GM21576 (cell line): ENCODE data around the gene CLDN9.
"Not testable (repeated sequence)": the region's sequence is repeated elsewhere in the genome, so short reads cannot be mapped to it uniquely, and the experiment has no call there.

Source experiments
- ATAC-seq: cut with Tn5 transposase; IDR thresholded peaks from one replicate; pipeline ENCODE4 v1.9.1; 2021; ENCODE audit warnings: mild to moderate bottlenecking, moderate library complexity; ENCODE audit not compliant: unreplicated experiment

CLDN9 gene

DNA sequence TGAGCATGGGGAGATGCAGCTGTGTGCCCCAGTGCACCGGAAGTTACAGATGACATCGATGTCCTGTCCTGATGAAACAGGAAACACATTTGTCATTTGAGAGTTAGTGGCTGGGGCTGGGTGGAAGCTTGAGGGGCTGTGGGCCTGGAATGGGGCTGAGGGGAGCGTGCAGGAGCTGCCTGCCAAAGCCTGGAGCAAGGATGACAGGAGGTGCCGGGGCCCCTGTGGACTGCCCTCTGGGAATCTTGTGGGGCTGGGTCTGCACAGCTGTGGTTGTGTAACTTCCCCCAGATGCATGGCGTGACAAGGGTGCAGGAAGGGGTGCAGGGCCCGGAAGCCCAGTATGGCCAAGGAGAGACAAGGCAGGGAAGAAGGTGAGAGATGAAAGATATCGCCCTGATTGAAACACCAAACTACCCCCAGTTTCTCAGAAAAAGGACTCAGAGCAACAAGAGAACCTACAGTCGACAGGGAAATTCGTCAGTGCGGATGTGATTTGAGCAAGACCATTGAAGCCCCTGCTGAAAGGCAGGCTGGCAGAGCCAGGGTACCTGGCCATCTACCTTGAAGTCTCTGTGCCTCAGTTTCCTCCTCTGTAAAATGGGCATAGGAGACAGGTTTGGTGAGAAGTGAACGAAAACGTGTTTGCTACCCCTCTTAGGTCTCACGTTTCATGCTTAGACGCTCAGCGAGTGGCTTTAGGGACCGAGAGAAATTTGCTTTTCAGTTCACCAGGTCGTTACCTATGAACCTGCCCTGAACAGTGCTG, 42.4 kb downstream of the CLDN9 start:
- no peak for ATAC-seq

DNA sequence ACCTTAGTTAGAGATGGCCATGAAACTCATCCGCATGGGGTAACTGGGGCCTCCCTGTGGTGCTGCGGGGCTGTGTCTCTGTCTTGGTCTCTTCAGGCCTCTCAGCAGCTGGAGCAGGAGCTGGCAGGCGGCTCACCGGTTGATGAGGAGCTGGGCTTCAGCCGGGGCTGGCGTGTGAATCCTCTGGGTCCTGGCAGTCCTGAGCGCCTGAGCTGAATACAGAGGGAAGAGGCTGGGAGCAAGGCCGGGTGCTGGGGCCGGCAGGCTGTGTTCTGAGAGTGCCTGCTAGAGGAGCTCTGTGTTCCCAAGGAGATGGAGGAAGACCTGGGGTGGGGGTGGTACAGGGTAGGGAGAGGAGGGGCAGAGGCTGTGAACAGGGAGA, 43.0 kb downstream of the CLDN9 start:
- not testable (repeated sequence) for ATAC-seq

DNA sequence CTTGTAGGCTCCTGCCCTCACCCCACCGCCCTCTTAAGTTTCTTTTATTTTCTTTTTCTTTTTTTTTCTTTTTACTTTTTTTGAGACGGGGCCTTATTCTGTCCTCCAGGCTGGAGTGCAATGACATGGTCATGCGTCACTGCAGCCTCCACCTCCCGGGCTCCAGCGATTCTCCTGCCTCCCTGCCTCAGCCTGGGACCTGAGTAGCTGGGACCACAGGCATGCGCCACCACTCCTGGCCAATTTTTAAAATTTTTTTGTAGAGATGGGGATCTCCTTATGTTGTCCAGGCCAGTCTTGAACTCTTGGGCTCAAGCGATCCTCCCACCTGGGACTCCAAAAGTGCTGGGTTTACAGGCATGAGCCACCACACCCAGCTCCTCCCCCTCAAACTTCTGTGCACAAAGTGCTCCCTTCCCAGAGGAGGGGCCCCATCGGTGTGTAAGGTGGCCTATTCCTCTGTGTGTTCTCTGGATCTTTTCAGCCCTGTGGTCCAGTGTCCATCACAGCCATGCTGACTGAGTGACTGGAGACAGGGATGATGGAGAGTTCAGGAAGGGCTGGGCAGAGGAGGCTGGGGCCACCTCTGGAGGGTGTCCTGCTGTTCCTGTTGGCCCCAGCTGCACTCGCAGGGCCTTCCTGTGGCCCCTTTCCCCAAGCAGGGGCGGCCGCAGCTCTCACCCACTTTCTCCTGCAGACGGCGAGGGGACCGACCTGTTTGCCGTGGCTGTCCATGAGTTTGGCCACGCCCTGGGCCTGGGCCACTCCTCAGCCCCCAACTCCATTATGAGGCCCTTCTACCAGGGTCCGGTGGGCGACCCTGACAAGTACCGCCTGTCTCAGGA, 43.8 kb downstream of the CLDN9 start:
- no peak for ATAC-seq

DNA sequence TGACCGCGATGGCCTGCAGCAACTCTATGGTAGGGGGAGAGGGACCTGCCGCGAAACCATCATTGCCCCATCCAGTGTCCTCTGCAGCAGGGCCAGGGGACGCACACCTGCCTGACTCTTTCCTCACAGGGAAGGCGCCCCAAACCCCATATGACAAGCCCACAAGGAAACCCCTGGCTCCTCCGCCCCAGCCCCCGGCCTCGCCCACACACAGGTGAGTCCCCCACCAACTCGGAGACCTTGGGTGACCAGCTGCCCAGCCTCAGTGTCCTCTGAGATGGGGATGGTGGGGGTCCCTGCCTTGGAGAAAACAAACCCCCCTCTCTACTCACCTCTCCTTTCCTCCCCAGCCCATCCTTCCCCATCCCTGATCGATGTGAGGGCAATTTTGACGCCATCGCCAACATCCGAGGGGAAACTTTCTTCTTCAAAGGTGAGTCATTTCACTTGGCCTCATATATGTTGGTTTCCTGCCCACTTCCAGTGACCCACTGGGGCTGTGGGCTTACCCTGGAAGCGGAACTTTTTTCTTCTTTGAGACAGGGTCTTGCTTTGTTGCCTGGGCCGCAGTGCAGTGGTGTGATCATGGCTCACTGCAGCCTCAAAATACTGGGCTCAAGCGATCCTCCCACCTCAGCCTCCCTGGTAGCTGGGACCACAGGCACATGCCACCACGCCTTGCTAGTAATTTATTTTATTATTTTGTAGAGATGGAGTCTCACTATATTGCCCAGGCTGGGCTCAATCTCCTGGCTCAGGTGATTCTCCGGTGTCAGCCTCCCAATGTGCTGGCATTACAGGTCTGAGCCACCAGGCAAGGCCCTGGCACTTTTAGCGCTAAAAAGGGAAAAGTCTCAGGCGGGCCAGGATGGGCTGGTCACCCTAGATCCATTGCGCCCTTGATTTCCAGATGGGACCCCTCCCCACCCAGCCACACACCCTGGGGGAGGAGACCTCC, 44.7 kb downstream of the CLDN9 start:
- ATAC-seq, result no peak

DNA sequence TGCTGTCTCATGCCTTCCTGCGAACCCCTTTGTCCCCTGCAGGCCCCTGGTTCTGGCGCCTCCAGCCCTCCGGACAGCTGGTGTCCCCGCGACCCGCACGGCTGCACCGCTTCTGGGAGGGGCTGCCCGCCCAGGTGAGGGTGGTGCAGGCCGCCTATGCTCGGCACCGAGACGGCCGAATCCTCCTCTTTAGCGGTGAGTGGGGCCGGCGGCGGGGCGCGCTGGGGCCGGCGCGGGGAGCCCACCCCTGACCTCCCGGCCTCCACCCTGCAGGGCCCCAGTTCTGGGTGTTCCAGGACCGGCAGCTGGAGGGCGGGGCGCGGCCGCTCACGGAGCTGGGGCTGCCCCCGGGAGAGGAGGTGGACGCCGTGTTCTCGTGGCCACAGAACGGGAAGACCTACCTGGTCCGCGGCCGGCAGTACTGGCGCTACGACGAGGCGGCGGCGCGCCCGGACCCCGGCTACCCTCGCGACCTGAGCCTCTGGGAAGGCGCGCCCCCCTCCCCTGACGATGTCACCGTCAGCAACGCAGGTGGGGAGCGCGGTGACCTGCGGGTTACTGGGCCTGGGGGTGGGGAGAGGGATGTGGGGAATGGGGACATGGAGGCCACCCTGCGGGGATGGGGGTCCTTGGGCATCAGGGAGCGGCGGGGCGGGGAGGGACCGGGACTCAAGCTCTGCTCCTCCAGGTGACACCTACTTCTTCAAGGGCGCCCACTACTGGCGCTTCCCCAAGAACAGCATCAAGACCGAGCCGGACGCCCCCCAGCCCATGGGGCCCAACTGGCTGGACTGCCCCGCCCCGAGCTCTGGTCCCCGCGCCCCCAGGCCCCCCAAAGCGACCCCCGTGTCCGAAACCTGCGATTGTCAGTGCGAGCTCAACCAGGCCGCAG, 45.7 kb downstream of the CLDN9 start:
- peak; percentile 35 for ATAC-seq

DNA sequence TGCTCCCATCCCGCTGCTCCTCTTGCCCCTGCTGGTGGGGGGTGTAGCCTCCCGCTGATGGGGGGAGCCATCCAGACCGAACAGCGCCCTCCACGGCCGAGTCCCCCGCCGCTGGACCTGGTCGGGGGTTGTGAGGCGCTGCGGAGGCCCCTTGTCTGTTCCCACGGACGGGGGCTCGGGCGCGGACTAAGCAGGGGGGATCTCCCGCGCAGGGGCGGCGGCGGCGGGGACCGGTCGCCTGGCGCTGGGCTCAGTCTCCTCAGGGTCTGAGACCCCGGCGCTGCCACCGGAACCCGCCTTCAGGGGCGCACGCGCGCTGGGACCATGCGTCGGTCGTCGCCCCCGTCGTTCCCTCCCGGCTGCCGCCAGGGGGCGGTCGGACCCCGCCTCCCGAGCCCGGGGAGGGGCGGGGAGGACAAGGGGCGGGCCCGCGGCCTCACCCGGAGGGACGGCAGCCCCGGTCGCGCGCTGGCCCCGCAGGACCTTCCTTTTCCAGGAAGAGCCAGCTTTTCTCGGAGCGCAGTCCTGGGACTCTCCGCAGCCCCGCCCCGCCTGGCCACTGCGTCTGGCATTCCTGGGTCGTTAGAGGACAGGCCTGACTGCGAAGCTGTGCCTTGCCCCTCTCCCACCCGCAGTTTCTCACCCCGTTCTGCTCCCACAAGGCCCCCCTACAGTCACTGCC, 46.5 kb downstream of the CLDN9 start:
- ATAC-seq, result peak; percentile 73

DNA sequence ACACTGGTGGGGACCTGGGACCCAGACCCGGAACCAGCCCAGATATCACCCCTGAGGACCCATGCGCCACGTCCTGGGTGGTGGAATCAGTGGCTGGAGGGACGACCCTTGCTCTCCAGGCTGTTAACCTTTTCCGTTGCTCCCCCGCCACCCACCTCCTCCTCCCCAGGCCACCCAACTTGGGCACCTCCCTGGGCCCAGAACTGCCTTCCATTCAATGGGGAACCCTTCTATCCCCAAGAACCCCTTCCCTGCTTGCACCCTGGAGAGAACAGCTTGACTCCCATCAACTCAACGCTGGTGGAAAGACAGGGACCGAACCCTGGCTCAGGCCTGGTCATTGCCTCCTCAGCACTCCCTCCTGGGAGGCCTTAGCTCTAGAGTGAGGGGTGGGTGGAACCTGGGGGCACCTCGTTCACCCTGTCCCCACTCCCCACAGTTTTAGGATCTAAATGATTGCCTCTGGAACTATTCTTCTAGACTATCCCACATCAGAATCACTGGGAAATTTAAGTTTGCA, 47.1 kb downstream of the CLDN9 start:
- ATAC-seq, result no peak

DNA sequence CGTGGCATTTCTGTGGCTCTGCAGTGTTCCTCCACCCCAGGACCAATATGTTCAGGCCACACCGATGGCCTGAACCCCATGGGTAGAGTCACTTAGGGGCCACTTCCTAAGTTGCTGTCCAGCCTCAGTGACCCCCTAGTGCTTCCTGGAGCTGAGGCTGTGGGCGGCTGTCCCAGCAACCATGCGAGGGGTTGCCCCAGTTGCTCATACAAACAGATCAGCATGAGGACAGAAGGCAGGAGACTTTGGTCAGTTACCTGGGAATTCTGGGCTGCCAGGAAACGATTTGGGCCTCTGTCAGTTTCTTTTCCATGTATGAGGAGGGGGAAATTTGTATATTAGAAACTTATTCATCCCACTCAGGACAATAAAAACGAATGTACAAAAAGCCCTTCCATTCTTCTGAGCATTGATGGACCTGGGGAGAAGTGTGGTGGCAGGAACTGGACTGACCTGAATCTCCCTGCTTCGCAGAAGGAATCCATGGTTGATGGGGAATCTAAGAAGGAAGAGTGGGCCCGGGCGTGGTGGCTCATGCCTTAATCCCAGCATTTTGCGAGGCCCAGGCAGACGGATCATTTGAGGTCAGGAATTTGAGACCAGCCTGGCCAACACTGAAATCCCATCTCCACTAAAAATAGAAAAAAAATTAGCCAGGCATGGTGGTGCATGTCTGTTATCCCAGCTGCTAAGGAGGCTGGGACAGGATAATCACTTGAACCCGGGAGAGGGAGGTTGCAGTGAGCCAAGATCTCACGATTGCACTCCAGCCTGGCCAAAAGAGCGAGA, 47.8 kb downstream of the CLDN9 start:
- ATAC-seq, result no peak

DNA sequence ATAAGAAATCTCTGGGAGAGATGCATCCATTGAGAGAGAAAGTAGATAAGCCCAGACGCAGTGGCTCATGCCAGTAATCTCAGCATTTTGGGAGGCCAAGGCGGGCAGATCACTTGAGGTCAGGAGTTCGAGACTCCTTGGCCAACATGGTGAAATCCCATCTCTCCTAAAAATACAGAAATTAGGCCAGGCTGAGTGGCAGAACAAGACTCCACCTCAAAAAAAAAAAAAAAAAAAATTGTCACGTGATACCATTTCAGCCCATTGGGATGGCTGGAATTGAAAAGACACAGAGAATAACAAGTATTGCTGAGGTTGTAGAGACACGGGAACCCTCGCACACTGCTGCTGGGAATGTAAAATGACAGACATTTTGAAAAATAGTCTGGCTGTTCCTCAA, 49.8 kb downstream of the CLDN9 start:
- ATAC-seq, result no peak

DNA sequence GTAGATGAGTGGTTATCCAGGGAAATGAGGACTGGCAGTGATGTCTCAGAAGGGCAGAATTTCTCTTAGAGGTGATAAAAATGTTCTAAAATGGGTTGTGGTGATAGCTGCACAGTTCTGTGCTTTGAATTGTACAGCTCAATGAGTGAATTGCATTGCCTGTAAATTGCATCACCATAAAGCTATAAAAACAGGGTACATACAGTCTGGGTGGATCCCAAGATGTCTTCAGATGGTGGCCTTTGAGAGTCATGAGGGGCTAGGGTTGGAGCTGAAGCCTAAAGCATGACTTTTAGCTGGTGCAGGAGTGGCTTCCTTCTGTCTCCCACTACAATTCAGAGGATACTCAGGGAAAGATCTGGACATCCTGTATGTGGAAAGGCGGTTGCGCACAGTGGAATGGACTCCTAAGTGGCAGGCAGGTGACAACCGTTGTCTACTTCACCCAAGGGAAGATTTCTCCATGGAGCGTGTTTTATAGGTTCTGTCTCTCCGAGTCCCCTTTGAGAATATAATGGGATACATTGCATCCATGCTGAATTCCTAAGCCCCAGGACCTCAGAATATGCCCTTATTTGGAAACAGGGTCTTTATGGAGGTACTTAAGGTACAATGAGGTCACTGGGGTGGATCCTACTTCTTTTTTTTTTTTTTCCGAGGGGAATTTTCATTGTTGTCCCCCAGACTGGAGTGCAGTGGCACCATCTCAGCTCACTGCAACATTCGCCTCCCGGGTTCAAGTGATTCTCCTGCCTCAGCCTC, 51.1 kb downstream of the CLDN9 start:
- no peak for ATAC-seq
